ENCODE measurements around the gene SLC45A1. TPM values are rescaled to one million over a fixed set of nuclear protein-coding genes. Genes with fewer than 3 reads are reported as not detected.

The SLC45A1 gene
- total and polyA plus RNA-seq, 9 of the 15 experiments (the other 6 are each of a cell fraction or from before 2014, with no cell fraction given): not detected

DNA sequence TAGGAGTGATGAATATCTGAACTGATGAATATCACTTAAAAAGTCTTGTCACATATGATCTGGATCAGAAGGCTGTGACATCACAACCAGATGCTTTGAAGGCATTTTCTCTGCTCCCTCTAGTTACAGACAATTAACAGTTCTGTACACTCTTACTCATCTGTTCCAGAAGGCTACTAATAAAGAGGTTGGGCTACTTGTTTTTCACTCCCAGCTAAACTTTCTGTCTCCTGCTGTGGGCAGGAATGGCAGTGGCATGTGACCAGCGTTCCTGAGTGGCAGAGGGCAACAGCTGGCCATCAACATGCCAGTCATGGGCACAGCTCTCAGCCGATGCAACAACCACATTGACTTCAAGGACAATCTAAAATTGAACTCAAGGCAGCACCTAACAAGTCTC lies 66.7 kb downstream of the SLC45A1 start (continued):
- TF ChIP-seq, protein P1, sequence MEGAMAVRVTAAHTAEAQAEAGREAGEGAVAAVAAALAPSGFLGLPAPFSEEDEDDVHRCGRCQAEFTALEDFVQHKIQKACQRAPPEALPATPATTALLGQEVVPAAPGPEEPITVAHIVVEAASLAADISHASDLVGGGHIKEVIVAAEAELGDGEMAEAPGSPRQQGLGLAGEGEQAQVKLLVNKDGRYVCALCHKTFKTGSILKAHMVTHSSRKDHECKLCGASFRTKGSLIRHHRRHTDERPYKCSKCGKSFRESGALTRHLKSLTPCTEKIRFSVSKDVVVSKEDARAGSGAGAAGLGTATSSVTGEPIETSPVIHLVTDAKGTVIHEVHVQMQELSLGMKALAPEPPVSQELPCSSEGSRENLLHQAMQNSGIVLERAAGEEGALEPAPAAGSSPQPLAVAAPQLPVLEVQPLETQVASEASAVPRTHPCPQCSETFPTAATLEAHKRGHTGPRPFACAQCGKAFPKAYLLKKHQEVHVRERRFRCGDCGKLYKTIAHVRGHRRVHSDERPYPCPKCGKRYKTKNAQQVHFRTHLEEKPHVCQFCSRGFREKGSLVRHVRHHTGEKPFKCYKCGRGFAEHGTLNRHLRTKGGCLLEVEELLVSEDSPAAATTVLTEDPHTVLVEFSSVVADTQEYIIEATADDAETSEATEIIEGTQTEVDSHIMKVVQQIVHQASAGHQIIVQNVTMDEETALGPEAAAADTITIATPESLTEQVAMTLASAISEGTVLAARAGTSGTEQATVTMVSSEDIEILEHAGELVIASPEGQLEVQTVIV (CRISPR knock-in tag; IDR thresholded peaks at IDR 0.05; ENCODE audit: borderline replicate concordance): no peak
- TF ChIP-seq ZNF146 (CRISPR knock-in tag; IDR thresholded peaks at IDR 0.05; ENCODE audit: unreplicated experiment) (no peak), CSDE1 (IDR thresholded peaks at IDR 0.05) (no peak), RNF2 (IDR thresholded peaks at IDR 0.05) (no peak), CCNT2 (IDR thresholded peaks at IDR 0.05; ENCODE audit: borderline replicate concordance, extremely low read depth, insufficient read length, low read depth, low read length) (no peak), FOXA1 (IDR thresholded peaks at IDR 0.05; ENCODE audit: borderline replicate concordance) (no peak)
- TF ChIP-seq, protein P2, sequence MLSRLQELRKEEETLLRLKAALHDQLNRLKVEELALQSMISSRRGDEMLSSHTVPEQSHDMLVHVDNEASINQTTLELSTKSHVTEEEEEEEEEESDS (CRISPR knock-in tag; IDR thresholded peaks at IDR 0.05): no peak

DNA sequence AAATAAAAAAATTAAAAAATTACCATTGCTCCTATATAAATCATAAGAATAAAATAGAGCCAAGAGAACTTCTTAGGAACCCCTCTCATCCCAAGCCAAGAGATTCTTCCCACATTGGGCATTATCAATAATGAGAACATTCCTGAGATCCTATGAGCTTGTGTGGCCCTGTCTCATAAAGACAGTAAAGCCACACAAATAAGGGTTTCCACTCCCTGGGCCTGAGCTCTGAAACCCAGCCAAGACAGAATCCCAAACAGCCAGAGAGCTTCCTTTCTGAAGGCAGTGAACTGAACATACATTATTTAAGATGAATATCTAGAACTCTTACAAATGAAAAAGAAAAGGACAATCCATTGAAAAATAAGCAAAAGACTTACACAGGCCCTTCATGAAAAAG lies 68.3 kb downstream of the SLC45A1 start:
- Histone ChIP-seq H3K9me1 (ENCODE audit: control insufficient read depth, insufficient read depth, low read length) (no peaks in the 10 kb centered on the region), H2AFZ (ENCODE audit: low read depth, low read length) (no peak overlapping the region), H3K9me3 (replicated peaks; ENCODE audit: control insufficient read depth, insufficient read depth, low read depth, low read length) (no peaks in the 10 kb centered on the region), H3K27ac (ENCODE audit: extremely low read depth, low read depth, low read length) (no peak overlapping the region), H3K9ac (ENCODE audit: insufficient read depth in 1 of 2, low read depth in 2 of 2, low read length in 2 of 2) (no peak overlapping the region), H3K79me2 (ENCODE audit: control insufficient read depth, insufficient read depth, low read length) (peaks cover 19% of the 10 kb centered on the region), H3K36me3 (ENCODE audit: control insufficient read depth, insufficient read depth, low read length) (peaks cover 8% of the 10 kb centered on the region; the same call in 2 of the 3 replicates), H3K4me2 (ENCODE audit: insufficient read depth, low read length) (no peak overlapping the region), H3K4me3 (no peak overlapping the region), H4K20me1 (replicated peaks; ENCODE audit: control insufficient read depth, insufficient read depth, low read length) (peaks cover 16% of the 10 kb centered on the region), H3K4me1 (replicated peaks in 1 of 2; ENCODE audit: control insufficient read depth in 2 of 2, insufficient read depth in 2 of 2, low read length in 2 of 2) (peaks cover 16 to 29% of the 10 kb centered on the region in 2 experiments), H3K27me3 (ENCODE audit: control insufficient read depth in 2 of 2, insufficient read depth in 2 of 2, low read length in 2 of 2) (no peaks in the 10 kb centered on the region)
- POLR2A ChIA-PET: interaction anchor here (0.6 kb wide), 1 partner anchor 49 kb away, joined by 3 read pairs; no protein-coding TSS in a partner anchor
- ATAC-seq (no peak), DNase-seq (ENCODE audit: extremely low read depth in 1 of 4, low spot score in 3 of 4) (no peak), FAIRE-seq (no peak)
- CTCF ChIA-PET (ENCODE audit: low intra/inter-chr PET ratio): interaction anchor here (0.5 kb wide), 1 partner anchor 627 kb away, joined by 3 read pairs; no protein-coding TSS in a partner anchor
- in situ Hi-C loops (cut with MboI): no loop called here
- BruUV-seq (replicated peaks): no TSS peak
- no peak for TF ChIP-seq MXI1 (IDR thresholded peaks at IDR 0.05; ENCODE audit: low read depth, low read length)
- TF ChIP-seq SOX6 (IDR thresholded peaks at IDR 0.05): no peak
- no peak for TF ChIP-seq POLR2A (conservative IDR thresholded peaks at IDR 0.05)
- TF ChIP-seq HEY1 (CRISPR knock-in tag; IDR thresholded peaks at IDR 0.05; ENCODE audit: borderline replicate concordance): no peak
- TF ChIP-seq ELK3 (CRISPR knock-in tag; IDR thresholded peaks at IDR 0.05): no peak
- TF ChIP-seq FOXK2 (conservative IDR thresholded peaks at IDR 0.05 in 1 of 2, IDR thresholded peaks at IDR 0.05 in 1 of 2; ENCODE audit: low read depth in 2 of 2): no peak
- no peak for TF ChIP-seq ZBTB26 (CRISPR knock-in tag; IDR thresholded peaks at IDR 0.05)
- no peak for TF ChIP-seq HINFP (tag; conservative IDR thresholded peaks at IDR 0.05; ENCODE audit: low read depth)
- TF ChIP-seq MEIS2 (IDR thresholded peaks at IDR 0.05; ENCODE audit: partially characterized antibody): no peak
- TF ChIP-seq ZC3H11A (IDR thresholded peaks at IDR 0.05; ENCODE audit: low read depth, low read length): no peak
- intact Hi-C loops (cut with micrococcal nuclease): no loop called here

Data from K562 (cell line).